Measurements from ENCODE around the gene CHRND.

Gene CHRND

GRCh38 chr2:232502911-232503808, 22.8 kb upstream of the CHRND start:
- DNase-seq: peak in 30 of 58 donors; percentile 4 to 75 (median 26)

GRCh38 chr2:232503809-232504323, 22.1 kb upstream of the CHRND start:
- no peak for DNase-seq

GRCh38 chr2:232504438-232504837, 21.5 kb upstream of the CHRND start:
- DNase-seq: peak in 2 of 58 donors; percentile 22 to 26

DNA sequence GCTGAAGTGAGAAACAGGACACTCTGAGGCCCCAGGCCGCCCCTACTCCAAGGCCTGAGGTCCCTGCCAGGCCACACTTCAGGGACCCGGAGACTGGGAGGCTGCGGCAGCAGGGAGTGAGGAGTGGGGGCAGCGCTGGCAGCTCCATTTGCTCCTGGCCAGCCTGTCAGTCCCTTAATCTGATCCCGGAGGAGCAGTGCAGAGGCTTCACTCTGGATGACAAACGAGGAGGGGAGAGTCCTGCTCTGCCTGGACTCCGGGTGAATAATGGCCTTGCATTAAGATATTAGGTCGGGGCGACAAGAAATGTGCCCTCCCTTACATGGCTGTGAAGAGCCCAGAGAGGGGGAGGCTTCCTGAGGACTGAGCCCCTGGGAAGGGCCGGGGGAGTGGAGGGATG, 20.1 kb upstream of the CHRND start:
- no peak for DNase-seq

DNA sequence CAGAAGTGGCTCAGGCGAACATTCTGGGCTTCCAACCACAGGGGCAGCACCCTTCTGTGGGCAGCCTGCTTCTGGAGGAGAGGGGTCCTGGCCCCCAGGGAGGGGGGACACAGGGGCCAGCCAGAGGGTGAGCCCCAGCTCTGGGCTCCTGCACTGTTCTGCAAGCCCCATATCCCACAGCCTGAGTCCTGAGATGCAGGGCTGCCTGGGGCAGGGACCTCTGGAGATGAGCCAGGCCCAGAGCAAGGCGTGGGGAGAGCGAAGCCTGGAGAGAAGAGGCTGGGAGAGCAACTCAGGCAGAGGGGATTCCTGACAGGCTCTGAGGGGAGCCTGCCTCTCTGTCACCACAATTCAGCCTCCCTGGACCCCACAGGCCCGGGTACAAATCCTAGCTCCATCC, 19.3 kb upstream of the CHRND start:
- no peak for DNase-seq

DNA sequence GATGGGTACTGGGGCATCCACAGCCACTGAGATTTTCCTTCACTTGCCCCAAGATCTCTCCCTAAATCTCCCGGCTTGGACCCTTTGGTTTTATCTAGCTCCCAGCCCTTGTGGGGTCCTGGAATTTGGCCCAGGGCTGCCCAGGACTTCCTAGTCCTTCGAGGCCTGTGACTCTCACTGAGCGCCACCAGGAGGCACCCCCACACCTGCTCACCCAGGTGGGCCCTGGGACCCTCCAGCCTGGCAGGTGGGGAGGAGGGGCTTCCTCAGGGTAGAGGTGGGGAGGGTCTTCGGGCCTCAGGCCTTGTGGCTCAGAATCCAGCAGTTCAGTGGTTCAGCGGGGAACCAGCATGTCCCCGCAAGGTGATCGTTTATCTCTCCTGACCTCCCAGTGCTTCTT, 17.7 kb upstream of the CHRND start:
- no peak for DNase-seq

DNA sequence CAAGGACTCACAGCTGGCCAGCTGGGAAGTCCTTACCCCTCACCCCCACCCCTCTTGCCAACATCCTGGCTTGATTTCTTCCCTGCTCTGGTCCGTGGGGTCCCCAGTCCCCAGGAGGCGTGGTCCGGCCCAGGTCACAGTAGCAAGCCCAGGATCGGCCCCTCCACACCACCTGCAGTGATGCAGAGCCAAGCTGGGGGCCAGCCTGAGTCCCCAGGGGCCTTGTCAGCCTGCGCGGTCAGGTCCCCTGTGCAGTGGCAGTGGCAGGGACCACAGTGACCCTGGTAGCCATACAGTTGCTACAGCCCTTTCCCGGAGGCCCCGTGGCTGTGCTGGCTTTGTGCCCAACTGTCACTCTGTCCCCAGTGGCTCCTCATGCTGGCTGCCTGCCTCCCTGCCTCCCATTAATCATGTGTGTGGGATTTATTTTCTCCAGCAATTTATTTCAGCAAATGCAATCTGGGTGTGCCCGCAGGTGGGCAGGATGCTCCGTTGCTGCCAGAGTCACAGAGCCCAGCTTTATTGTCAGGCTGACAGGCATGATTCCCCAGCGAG, 14.5 kb upstream of the CHRND start:
- DNase-seq: peak in 10 of 58 donors; percentile 10 to 62 (median 20)

DNA sequence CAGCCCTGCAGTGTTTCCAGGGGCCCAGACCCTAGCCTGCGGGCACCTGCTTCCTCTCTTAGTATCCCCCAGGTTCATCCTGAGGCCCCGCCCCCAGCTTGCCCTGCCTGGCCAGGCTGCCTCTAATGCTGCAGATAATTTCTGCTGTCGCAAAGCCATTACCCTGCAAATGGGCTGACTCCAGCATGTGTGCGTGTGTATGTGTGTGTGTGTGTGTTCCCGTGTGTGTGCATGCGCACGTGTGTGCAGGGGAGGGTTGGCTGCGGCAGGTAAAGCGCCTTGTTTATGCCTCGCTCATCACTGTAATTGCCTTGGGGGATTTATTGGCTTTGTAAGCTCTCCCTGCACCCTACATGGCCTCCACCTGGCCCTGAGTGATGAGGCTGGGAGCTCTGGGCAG, 13.4 kb upstream of the CHRND start:
- DNase-seq: no peak

GRCh38 chr2:232513353-232513752, 12.6 kb upstream of the CHRND start:
- DNase-seq: no peak

DNA sequence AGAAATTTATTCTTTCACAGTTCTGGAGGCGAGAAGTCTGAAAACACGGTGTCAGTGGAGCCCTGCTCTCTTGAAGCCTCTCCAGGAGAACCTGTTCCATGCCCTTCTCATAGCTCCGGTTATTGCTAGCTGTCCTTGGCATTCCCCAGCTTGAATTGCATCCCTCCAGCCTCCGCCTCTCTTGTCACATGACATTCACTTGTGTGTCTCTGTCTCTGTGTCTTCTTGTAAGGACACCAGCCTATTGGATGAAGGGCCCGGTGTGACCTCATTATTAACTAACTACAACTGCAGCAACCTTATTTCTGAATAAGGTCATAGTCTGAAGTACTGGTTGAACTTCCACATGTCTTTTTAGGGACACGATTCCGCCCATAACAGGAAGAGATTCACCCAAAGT, 10.3 kb upstream of the CHRND start:
- DNase-seq: no peak

DNA sequence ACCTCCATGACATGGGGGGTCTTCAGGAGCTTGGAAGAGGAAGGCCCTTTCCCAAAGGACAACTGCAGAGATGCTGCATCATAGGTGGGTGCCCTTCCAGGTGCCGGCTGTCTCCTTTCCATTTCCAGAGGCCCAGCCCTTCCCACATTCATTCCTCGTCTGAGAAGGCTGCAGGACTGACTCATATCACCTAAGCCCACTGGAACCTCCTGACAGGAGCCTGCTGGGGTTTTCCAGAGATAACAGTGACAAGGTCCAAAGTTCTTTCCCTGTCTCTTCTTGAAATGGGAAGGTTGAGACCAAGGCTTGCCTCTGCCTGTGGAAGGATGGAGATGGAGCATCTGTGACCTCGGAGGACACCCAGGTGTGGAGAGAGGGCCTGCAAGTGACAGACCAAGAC, 9.4 kb upstream of the CHRND start:
- no peak for DNase-seq

- no peak for DNase-seq
Measured at GRCh38 chr2:232518844-232519243, 7.1 kb upstream of the CHRND start.

DNA sequence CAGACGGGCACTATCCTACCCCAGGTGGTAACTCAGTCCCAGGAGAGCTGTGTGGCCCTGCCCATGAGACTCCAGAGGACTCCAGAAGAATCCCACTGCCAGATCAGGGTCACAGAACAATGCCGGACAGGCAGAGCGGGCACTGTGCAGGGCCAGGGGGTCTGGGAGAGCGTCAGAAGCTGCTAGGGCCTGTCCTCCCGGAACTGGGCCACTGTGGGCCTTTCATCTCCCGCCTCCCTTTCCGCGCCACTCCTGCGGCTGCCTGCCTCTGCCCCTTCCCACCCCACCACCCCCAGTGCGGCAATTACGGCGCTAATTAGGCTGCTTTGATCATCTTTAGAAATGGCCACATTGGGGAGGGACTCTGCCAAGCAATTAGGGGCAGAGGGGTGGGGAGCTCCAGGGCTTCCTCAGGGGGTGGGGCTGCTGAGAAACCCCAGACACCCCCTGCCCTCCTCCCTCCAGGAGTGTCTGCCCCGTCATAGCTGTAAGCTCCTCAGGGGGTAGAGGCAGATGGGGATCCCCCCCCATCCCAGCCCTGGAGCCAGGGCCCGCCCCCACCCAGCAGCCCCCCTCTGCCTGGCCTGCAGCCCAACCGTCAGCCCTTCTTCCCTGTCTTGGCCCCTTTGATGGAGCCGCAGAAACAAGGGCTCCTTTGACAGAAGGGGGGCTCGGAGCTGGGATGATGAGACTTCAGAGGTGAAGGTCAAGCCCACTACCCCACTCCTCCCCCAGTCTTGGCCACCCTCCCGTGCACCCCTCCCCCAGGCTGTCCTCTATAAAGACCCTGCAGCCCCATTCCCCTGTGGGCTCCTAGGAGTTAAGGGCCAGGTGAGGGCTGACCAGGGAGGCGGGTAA, 6.2 kb upstream of the CHRND start, which contains the start of gene PRSS56:
Gene PRSS56 (plus strand): TSS at position 808 of the 858 bp plus-strand sequence. CDS start 211 bp downstream, outside the sequence.
- DNase-seq: no peak

- DNase-seq: no peak
Measured at GRCh38 chr2:232520489-232520888, 5.5 kb upstream of the CHRND start.

DNA sequence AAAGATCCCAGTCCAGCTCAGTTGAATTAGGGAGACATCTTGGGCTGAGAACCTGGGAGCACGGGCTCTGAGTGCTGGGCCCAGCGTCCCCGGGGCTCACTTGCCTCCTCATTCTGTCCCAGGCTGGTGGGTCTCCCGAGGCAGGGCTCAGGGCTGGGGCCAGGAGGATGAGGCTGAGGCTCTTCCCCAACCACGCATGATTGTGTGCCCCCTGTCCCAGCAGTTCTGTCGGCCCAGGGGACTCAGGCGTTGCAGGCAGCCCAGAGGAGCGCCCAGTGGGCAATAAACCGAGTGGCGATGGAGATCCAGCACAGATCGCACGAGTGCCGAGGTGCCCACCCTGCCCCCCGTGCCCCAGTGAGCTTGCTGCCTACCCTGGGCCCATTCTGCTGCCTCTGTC, 4.9 kb upstream of the CHRND start:
- DNase-seq: no peak

DNA sequence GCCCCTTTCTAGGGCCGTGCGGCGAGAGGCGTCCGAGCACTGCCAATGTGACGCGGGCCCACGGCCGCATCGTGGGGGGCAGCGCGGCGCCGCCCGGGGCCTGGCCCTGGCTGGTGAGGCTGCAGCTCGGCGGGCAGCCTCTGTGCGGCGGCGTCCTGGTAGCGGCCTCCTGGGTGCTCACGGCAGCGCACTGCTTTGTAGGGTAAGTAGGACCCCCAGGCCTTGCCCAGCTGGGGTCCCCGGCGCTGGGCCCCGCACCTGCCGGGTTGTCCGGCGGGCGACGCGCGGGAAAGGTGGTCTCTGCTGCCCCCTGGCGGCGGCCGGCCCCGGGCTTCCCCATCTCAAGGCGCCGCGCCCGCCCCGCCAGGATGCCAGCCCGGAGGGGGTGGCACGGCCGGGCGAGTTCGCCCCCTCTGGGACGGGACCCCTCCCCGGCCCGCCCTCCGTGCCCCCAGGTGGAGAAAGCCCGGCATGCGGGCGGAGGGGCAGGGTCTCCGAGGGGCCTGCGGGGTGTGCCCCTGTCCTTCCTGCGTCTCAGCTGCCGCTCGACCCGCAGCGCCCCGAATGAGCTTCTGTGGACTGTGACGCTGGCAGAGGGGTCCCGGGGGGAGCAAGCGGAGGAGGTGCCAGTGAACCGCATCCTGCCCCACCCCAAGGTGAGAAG, 3.9 kb upstream of the CHRND start:
- peak in 28 of 58 donors; percentile 6 to 75 (median 30) for DNase-seq

- DNase-seq: no peak
Measured at GRCh38 chr2:232522623-232523401, 3.1 kb upstream of the CHRND start.

- DNase-seq: no peak
Measured at GRCh38 chr2:232523402-232523681, 2.6 kb upstream of the CHRND start.

DNA sequence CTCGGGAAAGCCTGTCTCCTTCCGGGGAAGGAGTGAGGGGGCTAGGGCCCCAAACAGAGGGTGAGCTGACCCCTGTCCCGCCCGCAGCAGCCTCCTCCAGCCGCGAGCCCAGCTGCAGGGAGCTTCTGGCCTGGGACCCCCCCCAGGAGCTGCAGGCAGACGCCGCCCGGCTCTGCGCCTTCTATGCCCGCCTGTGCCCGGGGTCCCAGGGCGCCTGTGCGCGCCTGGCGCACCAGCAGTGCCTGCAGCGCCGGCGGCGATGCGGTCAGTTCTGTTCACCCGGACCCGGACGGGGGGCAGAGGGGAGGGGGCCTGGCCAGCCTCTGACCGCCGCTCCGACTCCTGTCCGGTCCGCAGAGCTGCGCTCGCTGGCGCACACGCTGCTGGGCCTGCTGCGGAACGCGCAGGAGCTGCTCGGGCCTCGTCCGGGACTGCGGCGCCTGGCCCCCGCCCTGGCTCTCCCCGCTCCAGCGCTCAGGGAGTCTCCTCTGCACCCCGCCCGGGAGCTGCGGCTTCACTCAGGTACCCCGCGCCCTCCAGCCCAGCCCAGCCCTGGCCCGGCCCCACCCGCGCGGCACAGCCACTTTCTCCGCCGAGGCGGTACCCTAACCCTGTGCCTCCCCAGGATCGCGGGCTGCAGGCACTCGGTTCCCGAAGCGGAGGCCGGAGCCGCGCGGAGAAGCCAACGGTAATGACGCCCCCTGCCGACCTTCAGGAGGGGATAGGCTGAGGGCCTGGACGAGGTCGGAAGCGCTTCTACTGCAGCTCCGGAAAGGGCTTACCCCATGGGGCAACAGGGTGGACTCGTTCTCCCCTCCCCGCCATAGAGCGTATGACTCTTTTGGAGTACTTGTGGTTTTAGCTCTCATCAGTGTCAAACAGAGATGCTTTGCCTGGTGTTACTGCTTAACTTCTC, 2.0 kb upstream of the CHRND start:
- DNase-seq: peak in 13 of 58 donors; percentile 8 to 49 (median 26)

Data from anterior cingulate cortex (tissue), 58 donors.